HG03103 (cell line): ENCODE results near the gene FRMPD1.

ENCODE experiments used
- ATAC-seq: cut with Tn5 transposase; IDR thresholded peaks from one replicate; pipeline ENCODE4 v1.9.1; 2021; ENCODE audit warnings: low read depth; ENCODE audit not compliant: unreplicated experiment

The FRMPD1 gene

DNA sequence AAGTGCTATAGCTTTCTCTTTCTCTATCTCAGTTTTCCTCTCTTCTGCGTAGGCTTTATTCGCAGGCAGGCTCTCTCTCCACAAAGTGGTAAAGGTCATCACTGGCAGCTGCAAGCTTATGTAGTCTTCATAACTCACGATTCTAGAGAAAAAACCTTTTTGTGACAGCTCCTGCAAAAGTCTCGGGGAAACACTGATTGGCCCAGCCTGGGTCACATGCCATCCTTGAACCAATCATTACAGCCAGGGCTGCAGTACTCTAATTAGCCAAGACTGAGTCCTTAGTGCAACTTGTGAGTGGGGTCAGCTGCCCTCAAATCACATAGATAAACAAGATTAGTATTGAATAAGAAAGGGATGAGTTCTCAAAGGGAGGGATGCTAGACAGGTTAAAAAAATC is 18.3 kb upstream of the FRMPD1 start:
- ATAC-seq, result no peak

DNA sequence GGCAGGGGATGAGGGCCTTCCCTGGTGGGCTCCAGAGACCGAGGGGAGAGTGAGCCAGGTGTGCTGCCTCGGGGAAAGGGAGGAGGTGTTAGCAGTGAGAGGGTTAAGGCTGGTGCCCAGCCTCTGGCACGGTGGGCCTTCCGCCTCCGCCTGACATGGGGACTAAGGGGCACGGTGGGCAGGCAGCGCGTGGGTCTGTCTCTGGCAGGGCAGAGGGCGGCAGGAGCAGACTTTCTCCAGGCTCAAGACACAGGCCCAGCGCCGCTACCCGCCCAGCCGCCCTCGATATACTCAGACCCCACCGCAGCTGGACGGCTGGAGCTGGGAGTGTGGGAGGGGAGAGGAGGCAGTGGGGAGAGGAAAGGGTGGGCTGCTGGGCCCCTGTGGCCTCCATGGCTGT is 14.9 kb upstream of the FRMPD1 start:
- ATAC-seq, result no peak

DNA sequence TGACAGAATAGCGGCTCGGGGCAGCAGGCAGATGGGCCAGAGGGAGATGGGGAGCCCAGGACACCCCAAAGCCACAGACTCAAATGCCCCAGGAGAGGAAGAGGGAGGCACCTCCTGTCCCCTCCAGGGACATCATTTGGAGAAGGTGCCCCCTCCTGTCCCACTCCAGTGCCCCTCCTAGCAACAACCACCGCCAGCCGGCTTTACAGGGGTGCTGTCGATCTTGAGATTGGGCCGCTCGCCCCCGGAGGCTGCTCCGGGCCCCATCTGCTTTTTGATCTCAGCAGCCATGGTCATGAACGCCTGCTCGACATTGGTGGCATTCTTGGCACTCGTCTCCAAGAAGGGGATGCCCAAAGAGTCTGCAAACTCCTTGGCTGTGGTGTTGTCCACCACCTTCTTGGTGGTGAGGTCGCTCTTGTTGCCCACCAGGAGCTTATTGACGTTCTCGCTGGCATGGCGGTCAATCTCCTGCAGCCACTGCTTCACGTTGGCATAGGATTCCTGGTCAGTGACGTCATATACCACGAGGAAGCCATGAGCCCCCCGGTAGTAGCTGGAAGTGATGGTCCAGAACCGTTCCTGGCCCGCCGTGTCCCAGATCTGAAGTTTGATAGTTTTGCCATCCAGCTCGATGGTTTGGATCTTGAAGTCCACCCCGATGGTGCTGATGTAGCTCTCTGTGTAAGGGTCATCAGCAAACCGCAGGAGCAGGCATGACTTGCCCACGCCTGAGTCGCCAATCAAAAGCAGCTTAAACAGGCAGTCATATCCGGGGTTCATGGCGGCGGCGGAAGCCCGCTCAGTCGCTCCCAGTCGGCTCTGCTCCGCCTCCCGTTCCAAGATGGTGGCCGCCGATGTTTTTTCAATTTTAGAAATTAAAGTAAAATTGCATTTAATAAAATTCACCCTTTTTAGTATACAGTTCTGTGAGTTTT is 14.0 kb upstream of the FRMPD1 start:
- no peak for ATAC-seq

DNA sequence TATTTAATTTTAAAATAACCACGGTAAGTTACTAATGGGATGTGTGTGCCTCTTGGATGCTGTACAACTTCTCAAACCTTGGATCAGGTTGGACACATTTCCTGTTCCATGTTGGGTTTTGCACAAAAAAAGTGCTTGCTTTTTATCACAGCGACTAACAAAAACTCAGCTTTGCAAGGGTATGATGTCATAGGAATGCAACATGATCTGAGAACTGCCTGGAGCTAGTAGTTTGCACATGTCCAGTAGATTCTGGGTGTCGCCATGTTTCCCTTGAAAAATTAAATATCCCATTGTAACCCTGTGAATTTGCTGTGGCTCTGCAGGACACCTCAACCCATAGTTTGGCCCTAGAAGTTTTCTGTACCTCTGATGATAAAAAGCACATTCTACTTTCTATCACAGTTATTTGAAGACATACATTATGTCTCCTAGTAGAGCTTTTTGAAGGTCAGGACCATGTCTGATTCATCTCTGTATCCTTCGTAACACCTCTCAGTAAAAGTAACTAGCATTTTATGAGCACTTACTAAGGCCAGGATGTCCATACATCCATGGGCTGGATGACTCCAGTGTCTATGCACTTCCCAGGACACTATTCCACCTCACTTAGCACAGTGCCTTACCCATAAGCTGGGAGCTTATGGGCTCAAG is 11.5 kb upstream of the FRMPD1 start:
- ATAC-seq, result no peak

DNA sequence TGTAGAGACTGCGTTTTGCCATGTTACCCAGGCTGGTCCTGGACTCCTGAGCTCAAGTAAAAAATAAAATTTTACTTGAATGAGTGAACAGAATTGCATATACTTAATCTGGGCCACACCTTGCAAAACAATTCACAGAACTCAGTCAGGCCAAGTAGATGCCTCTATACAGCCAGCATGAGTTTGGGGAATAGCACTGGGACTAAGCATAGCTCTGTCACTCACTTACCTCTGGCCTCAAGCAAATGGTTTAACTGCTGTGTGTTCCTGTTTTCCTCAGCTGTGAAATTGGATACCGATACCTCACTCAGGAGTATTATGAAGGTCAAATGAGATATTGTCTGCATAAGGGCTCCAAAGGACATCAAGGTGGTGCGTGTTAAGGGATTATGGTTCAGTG is 10.9 kb upstream of the FRMPD1 start:
- no peak for ATAC-seq

DNA sequence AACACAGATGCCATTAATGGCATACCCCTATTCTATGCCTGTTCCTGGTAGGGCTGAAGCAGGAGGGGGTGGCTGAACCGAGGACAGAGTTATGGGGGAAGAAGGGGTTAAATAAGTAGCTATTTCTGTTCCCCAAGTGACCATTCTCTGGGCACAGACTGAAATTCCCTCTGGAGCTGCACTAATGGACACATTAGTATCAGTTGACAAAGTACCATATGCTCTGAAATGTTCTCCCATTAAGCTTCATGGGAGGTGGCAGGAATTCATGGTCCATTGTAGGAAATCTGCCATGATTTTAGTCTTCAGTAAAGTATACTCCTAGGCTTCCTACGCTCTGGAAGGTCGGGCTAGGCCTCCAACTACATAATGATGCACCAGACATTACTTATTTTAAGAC is 10.5 kb upstream of the FRMPD1 start:
- ATAC-seq, result no peak

DNA sequence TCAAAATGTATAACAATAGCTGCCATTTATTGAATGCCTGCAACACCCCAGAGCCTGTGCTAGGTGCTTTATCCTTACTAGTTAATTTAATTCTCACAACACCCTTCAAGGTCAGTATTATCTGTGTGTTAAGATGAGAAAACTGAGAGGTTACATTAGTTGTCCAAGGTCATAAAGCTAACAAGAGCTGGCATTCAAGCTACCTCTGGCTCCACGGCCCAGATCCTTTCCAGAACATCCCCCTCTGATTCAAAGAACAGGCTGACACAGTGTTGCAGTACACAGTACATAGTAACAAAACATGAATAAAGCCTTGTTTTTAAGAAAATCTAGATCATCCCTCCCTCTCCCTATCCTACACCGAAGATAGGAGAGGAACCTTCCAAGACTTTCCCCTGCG is 9.4 kb upstream of the FRMPD1 start:
- no peak for ATAC-seq

DNA sequence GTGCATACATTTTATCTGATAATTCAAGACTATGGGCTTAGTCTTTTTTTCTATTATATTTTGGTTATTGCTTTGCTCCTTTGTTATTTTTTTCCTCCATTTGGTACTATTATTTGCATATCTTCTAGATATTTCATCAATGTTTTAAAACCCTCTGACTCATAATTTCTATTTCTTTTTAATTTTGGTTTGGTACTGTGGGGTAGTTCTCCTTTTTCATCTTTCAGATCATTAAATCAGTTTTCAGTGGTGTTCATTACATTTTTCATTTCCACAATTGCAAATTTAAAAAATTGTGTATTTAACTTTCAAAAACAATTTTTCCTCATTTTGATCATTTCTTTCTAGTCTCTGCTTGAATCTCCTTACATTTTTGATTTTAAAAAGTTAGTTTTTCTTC is 7.5 kb upstream of the FRMPD1 start:
- ATAC-seq, result no peak

DNA sequence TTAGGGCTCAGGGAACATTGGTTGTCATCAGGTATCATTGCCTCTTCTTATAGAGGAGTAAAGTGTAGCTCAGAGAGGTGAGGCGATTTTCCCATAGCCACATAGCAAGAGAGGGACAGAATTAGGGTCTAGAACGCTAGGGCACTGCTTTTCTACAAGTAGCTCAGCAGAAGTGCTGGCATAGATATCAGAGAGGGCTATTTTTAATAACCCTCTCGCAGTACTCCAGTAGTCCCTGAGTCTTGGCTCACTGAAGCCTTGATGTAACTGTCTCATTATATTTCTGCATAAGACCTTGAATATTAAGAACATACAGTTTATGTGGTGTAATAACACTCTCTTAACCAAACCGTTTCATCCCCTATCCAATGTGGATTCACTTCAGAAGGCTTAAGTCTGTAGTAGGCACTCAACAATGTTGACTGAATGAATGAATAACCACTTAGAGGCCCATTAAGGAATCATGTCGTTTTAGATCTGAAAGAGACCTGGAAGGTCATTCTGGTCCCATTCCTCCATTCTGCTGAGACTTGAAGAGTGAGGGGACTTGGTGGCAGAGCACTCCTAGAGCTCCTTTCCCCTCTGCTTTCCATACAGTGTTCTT is 4.7 kb upstream of the FRMPD1 start:
- no peak for ATAC-seq

DNA sequence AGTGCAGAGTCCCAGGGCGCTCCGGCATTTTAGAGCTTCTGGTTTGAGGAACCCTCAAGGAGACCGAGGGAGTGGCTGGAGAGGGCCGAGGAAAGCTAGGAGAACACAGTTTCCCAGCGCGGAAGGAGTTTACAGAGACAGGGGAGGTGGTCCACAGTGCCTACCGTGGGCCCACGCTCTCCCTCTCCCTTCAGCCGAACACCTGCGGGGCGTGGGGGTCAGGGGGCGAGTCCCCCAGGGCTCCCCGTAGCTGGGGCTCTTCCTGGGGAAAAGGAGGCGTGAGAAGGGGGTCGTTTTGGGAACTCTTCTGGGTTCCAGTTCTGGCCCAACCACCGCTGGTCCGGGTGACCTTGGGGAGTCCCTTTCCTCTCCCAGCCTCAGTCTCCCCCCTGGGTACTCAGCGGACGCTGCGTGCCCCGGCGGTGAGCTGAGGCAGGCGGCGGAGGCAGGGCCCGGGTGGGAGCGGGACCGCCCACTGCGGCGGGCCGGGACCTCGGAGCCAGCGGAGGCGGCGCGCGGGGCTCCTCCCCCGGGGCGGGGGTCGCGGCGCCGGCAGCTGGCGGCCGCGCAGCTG is 368 bp upstream of the FRMPD1 start:
- no peak for ATAC-seq

DNA sequence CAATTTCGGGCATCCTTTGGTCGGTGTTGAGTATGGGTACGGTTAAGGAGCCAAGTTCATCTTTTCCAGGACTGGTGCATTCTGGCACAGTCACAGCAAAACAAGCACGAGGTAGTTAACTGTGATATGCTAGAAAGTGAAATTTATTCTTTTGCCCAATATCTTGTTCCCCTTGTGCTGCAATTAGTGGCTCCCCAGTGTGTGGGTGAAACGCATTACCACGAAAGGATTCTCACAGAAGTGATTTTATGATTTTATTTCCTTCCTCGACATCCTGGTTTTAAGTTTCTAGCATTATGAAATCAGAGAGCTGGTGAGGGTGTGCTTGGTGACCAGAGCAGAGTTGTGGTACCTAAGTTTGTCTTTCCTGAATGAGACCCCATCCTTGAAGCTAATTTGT is 1.5 kb downstream of the FRMPD1 start:
- ATAC-seq, result no peak

DNA sequence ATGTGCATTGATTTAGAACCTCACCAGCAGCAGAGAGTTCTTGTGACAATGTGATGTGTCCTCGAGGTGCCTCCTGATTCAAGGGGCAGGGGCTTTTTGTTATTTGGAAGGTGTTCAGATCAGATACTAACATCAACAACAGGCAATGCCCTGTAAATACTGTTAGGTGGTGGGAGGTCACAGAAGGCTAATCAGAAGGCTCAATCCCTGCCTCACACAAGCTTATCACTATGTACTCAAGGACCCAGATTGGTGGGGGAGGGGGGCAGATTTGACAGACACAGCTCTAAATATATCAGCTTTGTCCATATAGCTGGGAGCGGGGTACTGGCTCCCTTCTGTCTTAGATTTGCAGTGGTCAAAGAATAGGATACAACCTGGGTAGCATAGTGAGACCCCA is 2.6 kb downstream of the FRMPD1 start:
- ATAC-seq, result no peak

DNA sequence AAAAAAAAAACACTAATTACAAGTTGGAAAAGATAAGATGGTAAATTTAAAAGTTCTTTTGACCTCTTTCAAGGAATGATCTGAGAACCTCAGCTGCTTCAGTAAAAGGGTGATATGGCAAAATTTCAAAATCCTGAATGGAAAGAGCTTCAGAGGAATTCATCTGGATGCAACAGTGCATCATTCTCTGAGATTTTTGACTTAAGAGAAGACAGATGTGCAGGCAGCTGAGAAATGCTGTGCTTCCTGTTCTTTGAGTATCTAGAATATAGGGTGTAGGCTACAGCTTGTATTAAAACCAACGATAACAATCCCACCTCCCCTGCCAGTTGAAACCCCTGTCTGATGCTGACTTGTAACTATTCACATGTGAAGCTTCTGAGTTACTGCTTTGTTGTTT is 6.2 kb downstream of the FRMPD1 start:
- ATAC-seq, result no peak

DNA sequence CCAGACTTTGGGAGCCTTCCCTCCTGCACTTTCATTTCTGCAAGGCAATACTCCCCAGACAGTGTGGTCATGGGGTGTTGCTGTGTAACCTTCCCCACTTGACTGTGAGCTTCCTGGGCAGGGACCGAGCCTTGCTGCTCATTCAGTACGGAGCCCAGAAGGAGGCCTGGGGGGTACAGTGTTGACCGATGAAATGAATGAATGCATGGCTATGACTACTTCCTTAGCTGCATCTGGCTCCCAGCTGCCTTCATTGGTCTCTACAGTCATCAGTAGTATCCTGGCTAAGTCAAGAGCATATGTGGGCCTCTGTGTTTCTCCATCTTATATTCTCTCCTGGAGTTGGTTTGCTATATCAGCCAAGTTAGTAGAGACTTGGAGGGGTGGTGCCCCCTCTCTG is 9.9 kb downstream of the FRMPD1 start:
- ATAC-seq, result no peak

DNA sequence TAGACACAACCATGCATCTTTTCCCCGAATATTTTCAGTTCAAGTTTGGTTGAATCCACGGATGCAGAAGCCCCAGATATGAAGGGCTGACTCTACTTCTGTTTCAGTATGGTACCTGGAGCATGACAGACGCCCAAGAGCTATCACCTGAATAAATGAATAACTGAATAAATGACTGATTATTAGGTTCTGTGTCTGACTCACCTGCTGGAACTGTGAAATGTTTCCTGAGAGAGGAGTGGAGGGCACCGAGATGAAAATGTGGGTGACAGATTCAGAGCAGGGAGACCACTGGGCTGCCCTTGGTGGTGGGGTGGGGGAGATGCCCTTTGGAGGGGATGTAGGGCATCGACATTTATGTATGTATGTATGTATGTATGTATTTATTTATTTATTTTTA is 13.2 kb downstream of the FRMPD1 start:
- ATAC-seq, result no peak

DNA sequence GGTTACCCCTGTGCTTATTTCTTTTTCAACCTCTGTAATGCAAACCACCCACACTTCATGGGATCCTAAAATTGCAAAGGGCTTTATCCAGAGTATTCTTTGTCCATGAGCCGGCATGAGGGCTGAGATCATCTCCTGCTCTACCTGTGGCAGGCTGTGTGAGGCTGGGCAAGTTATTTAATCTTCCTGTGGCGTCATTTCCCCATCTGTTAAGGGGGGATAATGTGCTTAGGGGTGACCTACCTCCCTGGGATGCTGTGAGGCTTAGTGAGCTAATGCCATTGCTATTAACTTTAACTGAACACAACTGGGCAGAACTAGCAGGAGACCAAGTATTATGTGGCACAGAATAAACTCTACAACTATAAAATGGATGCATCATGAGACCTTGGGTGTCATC is 17.0 kb downstream of the FRMPD1 start:
- no peak for ATAC-seq

DNA sequence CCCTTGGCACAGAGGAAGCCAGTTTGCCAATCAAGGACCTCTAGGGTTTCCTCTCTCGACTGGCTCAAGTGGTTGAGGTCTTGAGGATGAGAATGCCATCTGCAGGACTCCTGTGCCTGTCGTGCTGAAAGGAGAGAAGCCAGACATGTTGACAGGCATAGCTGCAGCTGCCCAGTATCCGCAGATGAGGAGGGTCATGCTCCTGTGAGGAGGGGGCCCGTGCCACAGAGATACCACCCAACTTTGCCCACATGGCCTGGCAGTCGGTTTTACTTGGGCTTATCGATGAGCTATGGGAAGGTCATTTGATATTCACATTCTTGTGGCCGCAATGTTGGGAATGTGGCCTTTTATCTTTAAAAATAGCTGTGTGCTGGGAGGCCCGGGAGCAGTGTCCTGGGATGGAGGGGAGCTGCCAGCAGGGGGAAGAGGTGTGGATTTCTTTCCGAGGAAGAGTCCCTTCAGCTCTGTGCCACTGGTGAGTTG is 17.4 kb downstream of the FRMPD1 start:
- no peak for ATAC-seq

DNA sequence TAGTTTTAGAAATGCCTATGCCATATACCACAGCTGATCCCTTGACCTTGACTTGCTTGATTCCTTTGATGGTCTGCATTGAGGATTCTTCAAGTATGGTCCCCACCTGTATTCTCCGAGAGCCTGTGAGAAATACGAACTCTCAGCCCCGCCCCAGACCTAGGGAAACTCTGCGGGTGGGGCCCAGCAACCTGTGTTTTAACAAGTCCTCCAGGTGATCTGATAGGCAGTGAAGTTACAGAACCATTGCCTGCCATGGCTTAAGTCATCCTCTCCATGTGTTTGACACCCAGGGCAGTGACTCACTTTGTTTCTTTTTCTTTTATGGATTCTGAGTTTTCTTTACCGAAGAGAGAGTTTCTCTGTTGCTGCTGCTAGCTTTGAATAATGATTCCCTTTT is 18.5 kb downstream of the FRMPD1 start:
- ATAC-seq, result no peak

DNA sequence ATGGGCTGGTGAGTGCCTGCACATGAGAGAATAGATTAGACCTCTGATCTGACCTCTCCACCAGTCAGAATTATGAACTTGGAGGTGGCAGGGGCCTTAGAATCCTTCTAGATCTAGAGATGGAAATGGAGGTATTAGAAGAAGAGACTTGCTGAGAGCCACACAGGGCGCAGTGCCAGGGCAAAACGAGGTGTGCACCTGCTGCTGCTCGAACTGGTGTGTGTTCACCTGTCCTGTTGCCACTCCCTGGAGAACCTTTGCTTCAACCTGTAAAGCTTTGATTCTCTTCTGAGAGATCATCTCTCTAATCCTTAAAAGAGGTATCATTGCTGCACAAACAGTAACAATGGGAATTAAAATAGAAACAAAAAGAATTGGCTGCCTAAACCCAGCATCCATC is 24.9 kb downstream of the FRMPD1 start:
- ATAC-seq, result no peak

DNA sequence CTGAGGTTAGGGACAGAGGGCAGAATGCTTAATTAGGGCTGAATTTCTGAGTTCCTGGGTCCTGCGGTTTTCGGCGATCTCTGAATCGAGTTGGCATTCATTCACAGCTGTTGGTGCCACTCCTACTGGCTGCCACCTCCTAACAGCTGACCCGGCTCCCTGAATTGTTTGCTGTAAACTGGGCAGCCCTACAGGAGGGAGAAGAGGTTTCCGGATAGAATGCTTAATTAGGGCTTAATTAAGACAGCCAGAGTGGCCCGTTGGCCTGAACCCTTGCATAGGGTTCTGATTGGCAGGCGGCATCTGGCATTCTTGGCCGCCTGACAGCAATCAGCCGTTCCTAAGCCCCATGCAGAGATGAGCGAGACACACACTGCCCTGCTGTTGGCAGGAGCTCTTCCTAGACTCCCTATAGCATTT is 25.7 kb downstream of the FRMPD1 start:
- ATAC-seq, result no peak

DNA sequence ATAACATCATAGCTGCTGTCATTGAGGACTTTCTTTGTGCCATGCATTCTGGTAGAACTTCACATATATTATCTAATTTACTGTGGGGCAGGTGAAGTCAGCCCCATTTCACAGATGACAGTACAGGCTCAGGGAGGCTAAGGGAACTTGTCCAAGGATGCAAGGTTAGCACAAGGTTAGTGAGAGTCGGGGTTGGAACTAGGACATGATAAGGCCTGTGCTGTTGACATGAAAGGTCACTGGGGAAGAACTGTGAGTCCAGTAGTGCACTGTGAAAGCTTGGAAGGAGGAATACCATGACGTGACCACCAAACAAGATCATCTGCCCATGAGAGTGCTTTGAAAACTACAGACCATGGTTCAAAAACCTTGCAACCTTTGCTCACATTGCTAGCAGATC is 26.7 kb downstream of the FRMPD1 start:
- no peak for ATAC-seq
